NCI-H2029 (cell line): ENCODE data around the gene GPX1.

Experiments used
- DNase-seq: peaks from one replicate; lab custom pipeline; 2025; lab: John Stamatoyannopoulos, UW

The GPX1 gene

DNA sequence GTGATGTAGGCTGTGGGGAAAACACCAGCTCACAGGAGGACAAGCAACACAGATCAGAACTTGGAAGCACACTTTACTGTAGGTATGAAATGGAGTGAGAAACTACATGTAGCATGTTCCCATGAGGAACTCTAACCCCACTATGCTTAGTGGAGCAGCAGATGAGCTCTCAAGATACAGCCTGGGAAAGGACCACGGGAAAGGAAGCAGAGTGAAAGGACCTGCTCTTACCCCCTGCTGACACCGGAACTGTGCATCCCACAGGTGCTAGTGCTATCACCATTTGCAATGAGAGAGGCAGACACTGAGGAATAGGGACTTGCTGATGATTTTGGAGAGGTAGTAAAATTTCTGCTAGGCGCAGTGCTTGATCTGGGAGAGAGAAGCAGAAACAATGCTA, 46.9 kb downstream of the GPX1 start:
- no peak for DNase-seq

DNA sequence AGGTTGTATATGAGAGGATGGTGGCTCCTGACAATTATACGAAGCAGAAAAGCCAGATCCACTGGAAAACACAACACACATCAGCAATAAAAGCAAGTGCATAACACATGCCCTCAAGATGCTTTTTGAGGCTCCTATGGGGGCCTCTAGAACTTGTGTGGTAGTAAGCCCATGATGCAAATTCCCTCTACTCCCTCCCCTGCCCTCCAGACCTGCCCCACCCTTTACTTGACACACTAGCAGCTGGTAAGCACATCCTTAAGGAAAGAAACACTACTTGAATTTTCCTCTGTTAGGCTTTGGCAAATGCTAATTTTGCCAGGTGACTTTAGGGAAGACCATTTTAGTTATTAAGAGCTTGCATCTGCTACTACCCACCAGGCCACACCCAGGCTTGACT, 47.5 kb downstream of the GPX1 start:
- DNase-seq = no peak
